Measurements from ENCODE around the gene SCN7A. TPM values are rescaled to one million over a fixed set of nuclear protein-coding genes. Genes with fewer than 3 reads are reported as not detected.
A peak's percentile ranks its signal among the peaks of the same experiment; 100 is the strongest.

Gene SCN7A
- total RNA-seq, 1 donor from 2014 or later = 6.3 TPM

DNA sequence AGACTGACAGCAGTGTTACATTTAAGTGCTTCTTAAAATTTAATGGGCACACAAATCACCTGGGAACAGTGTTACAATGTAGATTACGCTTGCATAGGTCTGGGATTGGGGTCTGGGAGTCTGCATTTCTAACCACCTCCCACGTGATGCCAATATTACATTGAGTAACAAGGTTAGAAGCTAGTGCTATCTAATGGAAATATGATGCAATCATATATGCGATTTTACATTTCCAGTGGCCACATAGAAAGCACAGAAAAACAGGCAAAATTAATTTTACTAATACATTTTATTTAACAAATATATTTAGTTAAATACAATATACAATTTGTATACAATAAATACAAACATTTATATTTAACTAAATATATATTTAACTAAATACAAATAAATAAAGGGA is 53.7 kb downstream of the SCN7A start:
- Mint-ChIP-seq H3K4me3 (ENCODE audit: unreplicated experiment) (no peak overlapping the region), H3K4me1 (ENCODE audit: unreplicated experiment) (peaks cover 4% of the 10 kb centered on the region), H3K36me3 (ENCODE audit: low read depth, unreplicated experiment) (peaks cover 7% of the 10 kb centered on the region), H3K27me3 (ENCODE audit: unreplicated experiment) (no peaks in the 10 kb centered on the region), H3K9me3 (ENCODE audit: unreplicated experiment) (no peaks in the 10 kb centered on the region), H3K27ac (ENCODE audit: unreplicated experiment) (no peak overlapping the region)
- no peak for DNase-seq (ENCODE audit: low spot score)
- TF ChIP-seq, protein P1, sequence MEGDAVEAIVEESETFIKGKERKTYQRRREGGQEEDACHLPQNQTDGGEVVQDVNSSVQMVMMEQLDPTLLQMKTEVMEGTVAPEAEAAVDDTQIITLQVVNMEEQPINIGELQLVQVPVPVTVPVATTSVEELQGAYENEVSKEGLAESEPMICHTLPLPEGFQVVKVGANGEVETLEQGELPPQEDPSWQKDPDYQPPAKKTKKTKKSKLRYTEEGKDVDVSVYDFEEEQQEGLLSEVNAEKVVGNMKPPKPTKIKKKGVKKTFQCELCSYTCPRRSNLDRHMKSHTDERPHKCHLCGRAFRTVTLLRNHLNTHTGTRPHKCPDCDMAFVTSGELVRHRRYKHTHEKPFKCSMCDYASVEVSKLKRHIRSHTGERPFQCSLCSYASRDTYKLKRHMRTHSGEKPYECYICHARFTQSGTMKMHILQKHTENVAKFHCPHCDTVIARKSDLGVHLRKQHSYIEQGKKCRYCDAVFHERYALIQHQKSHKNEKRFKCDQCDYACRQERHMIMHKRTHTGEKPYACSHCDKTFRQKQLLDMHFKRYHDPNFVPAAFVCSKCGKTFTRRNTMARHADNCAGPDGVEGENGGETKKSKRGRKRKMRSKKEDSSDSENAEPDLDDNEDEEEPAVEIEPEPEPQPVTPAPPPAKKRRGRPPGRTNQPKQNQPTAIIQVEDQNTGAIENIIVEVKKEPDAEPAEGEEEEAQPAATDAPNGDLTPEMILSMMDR (IDR thresholded peaks at IDR 0.05; ENCODE audit: unreplicated experiment) = no peak

DNA sequence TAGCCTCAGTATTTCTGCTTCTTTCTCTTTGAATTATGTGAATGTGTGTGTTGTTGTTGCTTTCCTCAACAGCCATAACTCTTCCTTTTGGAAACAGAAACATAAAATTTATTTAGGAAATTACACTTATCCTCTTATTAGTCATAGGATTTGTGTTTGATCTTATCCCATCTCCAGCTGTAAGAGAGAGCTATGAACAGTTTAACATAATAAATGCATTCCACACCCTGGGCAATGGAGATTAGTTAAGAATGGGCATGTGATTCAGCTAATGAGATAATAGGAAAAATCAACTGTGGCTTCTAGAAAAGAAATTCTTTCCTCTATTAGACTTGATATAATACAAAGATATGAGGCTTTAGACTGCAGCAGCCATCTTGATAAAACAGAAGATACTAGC is 55.0 kb downstream of the SCN7A start:
- Mint-ChIP-seq H3K36me3 (ENCODE audit: low read depth, unreplicated experiment) (peaks cover 7% of the 10 kb centered on the region), H3K27ac (ENCODE audit: unreplicated experiment) (no peak overlapping the region), H3K27me3 (ENCODE audit: unreplicated experiment) (no peaks in the 10 kb centered on the region), H3K4me1 (ENCODE audit: unreplicated experiment) (peaks cover 9% of the 10 kb centered on the region), H3K4me3 (ENCODE audit: unreplicated experiment) (no peak overlapping the region), H3K9me3 (ENCODE audit: unreplicated experiment) (no peaks in the 10 kb centered on the region)
- TF ChIP-seq, protein P1 (IDR thresholded peaks at IDR 0.05; ENCODE audit: unreplicated experiment) = no peak
- no peak for DNase-seq (ENCODE audit: low spot score)

DNA sequence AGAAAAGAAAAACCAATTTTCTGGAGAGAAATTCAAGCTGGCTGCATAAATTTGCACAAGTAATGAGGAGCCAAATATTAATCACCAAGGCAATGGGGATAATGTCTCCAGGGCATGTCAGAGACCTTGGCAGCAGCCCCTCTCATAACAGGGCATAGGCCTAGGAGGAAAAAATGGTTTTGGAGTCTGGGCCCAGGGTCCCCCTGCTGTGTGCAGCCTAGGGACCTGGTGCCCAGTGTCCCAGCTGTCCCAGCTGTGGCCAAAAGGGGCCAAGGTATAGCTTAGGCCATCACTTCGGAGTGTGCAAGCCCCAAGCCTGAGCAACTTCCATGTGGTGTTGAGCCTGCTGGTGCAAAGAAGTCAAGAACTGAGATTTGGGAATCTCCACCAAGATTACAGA is 57.1 kb downstream of the SCN7A start:
- Mint-ChIP-seq H3K4me3 (ENCODE audit: unreplicated experiment) (peak overlapping the region; percentile 32), H3K27ac (ENCODE audit: unreplicated experiment) (no peak overlapping the region), H3K36me3 (ENCODE audit: low read depth, unreplicated experiment) (peaks cover 7% of the 10 kb centered on the region), H3K27me3 (ENCODE audit: unreplicated experiment) (no peaks in the 10 kb centered on the region), H3K4me1 (ENCODE audit: unreplicated experiment) (peaks cover 9% of the 10 kb centered on the region), H3K9me3 (ENCODE audit: unreplicated experiment) (no peaks in the 10 kb centered on the region)
- TF ChIP-seq, protein P1 (IDR thresholded peaks at IDR 0.05; ENCODE audit: unreplicated experiment) = no peak
- no peak for DNase-seq (ENCODE audit: low spot score)

DNA sequence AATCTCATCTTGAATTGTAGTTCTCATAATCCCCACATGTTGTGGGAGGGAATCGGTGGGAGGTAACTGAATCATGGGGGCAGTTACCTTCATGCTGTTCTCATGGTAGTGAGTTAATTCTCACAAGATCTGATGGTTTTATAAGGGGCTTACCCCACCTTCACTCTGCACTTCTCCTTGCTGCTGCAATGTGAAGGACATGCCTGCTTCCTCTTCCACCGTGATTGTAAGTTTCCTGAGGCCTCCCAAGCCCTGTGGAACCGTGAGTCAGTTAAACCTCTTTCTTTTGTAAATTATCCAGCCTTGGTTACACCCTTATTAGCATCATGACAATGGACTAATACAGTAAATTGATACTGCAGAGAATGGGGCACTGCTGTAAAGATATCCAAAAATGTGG is 57.9 kb downstream of the SCN7A start:
- Mint-ChIP-seq H3K4me1 (ENCODE audit: unreplicated experiment) (peaks cover 9% of the 10 kb centered on the region), H3K27ac (ENCODE audit: unreplicated experiment) (peak overlapping the region; percentile 1), H3K9me3 (ENCODE audit: unreplicated experiment) (no peaks in the 10 kb centered on the region), H3K4me3 (ENCODE audit: unreplicated experiment) (no peak overlapping the region), H3K27me3 (ENCODE audit: unreplicated experiment) (no peaks in the 10 kb centered on the region), H3K36me3 (ENCODE audit: low read depth, unreplicated experiment) (peaks cover 7% of the 10 kb centered on the region)
- DNase-seq (ENCODE audit: low spot score) = no peak
- TF ChIP-seq, protein P1 (IDR thresholded peaks at IDR 0.05; ENCODE audit: unreplicated experiment) = no peak

DNA sequence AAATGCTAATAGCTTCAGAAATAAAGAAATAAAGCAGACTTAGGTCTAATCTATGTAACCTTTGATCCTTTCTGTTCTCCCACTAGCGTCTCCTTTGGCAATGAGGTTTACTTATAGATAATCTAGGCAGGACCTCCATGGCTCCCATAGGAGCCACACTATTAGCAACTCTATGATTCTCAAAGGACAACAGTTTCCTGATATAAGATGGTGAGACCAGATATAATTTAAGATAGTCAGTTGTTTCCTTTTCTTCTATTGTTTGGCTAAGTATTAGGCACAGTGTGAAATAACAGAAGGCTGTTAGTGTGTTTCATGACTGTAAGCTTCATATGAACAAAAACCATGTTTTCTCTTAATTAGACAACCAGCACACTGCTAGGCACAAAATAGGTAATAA is 59.6 kb downstream of the SCN7A start:
- Mint-ChIP-seq H3K27ac (ENCODE audit: unreplicated experiment) (no peak overlapping the region), H3K4me3 (ENCODE audit: unreplicated experiment) (no peak overlapping the region), H3K4me1 (ENCODE audit: unreplicated experiment) (peaks cover 9% of the 10 kb centered on the region), H3K9me3 (ENCODE audit: unreplicated experiment) (no peaks in the 10 kb centered on the region), H3K27me3 (ENCODE audit: unreplicated experiment) (no peaks in the 10 kb centered on the region), H3K36me3 (ENCODE audit: low read depth, unreplicated experiment) (peaks cover 7% of the 10 kb centered on the region)
- TF ChIP-seq, protein P1 (IDR thresholded peaks at IDR 0.05; ENCODE audit: unreplicated experiment) = no peak
- DNase-seq (ENCODE audit: low spot score) = no peak
